Ascending aorta (tissue), 2 donors: Measurements from ENCODE around the gene NACAD. TPM values are rescaled to one million over a fixed set of nuclear protein-coding genes. Genes with fewer than 3 reads are reported as not detected.

Experiments
- DNase-seq, 2 donors: peaks; one replicate each; pipeline ENCODE4 v3.0.0-alpha.2; 2019; ENCODE audit warnings: low spot score in 2 of 2
- H3K27ac ChIP-seq, 2 donors: fragments of 200-600 bp; sonication (generic); one replicate each; pipeline ENCODE4 v1.5.1; 2016 to 2017; ENCODE audit warnings: mild to moderate bottlenecking in 1 of 2
- H3K27me3 ChIP-seq: fragments of 200-600 bp; sonication (generic); one replicate; pipeline ENCODE4 v1.5.1; 2017
- H3K36me3 ChIP-seq, 2 donors: fragments of 200-600 bp; sonication (generic); one replicate each; pipeline ENCODE4 v1.5.1; 2016
- H3K4me1 ChIP-seq, 2 donors: fragments of 200-600 bp; sonication (generic); one replicate each; pipeline ENCODE4 v1.5.1; 2016 to 2017; ENCODE audit warnings: mild to moderate bottlenecking in 1 of 2
- H3K4me3 ChIP-seq, 2 donors: fragments of 200-600 bp; sonication (generic); one replicate each; pipeline ENCODE4 v1.5.1; 2016 to 2017; ENCODE audit warnings: mild to moderate bottlenecking in 1 of 2
- H3K9me3 ChIP-seq, 2 donors: fragments of 200-600 bp; sonication (generic); one replicate each; pipeline ENCODE4 v1.5.1; 2016
- intact Hi-C: fragments of 100-400 bp; cut with DNase I; formaldehyde crosslinking; loops from one replicate; pipeline ENCODE4 v1.15.1; 2023
- total RNA-seq: library from RNA; depleted of rRNA; stranded (reverse); fragments of >200 nt; gene quantifications from one replicate; pipeline ENCODE4 v1.1.0, GENCODE V29; 2016
- TF ChIP-seq, protein P1 (sequence below), 3 experiments: fragments of 200-600 bp in 2 of 3; fragments of 450-650 bp in 1 of 3; sonication (generic) in 2 of 3; IDR thresholded peaks; one replicate each; pipeline ENCODE4 v1.5.1; 2016 to 2019; ENCODE audit warnings: antibody characterized with exemption in 3 of 3, mild to moderate bottlenecking in 1 of 3, moderate library complexity in 1 of 3

Gene NACAD
- total RNA-seq, 1 donor from 2014 or later, result 7.1 TPM

DNA sequence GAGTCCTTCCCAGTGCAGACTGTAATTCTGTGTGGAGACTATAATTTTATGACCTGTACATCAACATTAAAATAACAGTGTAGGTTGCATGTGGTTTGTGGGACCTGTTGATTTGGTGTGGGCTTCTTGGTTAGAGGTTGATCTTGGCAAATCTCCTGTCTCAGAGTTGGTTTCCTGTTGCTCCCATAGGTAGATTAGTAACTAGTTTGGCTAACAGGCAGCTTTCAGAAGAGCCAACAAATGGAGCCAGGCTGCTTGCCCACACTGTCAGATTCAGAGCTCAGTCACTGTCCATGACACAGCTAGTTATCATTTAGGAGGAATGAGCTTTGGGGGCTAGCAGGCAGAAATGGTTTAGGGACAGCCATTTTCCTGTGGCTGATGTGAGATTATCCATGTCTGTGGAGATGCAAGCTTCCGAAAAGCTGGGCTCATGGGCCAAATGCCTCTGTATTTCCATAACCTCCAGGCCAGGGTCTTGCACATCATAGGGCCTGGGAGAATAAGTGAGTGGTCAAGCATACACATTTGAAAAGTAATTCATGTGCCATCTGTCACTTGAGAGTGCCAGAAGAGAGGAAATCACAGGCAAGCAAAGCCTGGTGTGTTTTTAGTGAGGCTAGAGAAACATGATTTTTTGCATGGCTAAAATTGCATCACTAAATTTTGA, 55.4 kb downstream of the NACAD start:
- Histone ChIP-seq H3K4me1 (peaks cover 0 to 8% of the 10 kb centered on the region in 2 donors), H3K27me3 (no peaks in the 10 kb centered on the region), H3K9me3 (no peaks in the 10 kb centered on the region), H3K4me3 (no peak overlapping the region), H3K36me3 (peaks cover 0 to 8% of the 10 kb centered on the region in 2 donors), H3K27ac (peak overlapping the region; percentile 45 to 50)
- intact Hi-C loops, result no loop called here
- TF ChIP-seq, protein P1, sequence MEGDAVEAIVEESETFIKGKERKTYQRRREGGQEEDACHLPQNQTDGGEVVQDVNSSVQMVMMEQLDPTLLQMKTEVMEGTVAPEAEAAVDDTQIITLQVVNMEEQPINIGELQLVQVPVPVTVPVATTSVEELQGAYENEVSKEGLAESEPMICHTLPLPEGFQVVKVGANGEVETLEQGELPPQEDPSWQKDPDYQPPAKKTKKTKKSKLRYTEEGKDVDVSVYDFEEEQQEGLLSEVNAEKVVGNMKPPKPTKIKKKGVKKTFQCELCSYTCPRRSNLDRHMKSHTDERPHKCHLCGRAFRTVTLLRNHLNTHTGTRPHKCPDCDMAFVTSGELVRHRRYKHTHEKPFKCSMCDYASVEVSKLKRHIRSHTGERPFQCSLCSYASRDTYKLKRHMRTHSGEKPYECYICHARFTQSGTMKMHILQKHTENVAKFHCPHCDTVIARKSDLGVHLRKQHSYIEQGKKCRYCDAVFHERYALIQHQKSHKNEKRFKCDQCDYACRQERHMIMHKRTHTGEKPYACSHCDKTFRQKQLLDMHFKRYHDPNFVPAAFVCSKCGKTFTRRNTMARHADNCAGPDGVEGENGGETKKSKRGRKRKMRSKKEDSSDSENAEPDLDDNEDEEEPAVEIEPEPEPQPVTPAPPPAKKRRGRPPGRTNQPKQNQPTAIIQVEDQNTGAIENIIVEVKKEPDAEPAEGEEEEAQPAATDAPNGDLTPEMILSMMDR (IDR thresholded peaks at IDR 0.05), result no peak
- no peak for DNase-seq

DNA sequence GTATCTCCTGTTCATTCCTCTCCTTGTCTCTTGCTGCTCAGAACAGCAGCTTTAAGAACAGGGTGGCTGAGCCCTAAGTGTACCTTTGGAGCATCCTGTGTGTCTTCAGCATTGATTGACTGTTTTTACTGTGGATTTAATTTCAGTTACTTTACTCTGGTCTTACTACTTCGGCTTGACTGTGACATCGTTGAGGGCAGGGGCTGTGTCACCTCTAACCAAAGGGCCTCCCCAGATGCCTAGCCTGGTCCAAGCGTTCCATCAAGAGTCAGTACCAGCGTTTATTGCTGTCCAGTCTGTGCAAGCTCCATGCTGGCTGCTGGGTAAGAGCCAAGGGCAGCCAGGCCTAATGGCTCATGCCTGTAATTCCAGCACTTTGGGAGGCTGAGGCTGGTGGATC, 56.3 kb downstream of the NACAD start:
- Histone ChIP-seq H3K27me3 (no peaks in the 10 kb centered on the region), H3K9me3 (no peaks in the 10 kb centered on the region), H3K36me3 (peaks cover 0 to 15% of the 10 kb centered on the region in 2 donors), H3K27ac (no peak overlapping the region), H3K4me1 (peaks cover 0 to 8% of the 10 kb centered on the region in 2 donors), H3K4me3 (no peak overlapping the region)
- intact Hi-C loops, result no loop called here
- no peak for DNase-seq
- TF ChIP-seq, protein P1 (IDR thresholded peaks at IDR 0.05), result no peak

DNA sequence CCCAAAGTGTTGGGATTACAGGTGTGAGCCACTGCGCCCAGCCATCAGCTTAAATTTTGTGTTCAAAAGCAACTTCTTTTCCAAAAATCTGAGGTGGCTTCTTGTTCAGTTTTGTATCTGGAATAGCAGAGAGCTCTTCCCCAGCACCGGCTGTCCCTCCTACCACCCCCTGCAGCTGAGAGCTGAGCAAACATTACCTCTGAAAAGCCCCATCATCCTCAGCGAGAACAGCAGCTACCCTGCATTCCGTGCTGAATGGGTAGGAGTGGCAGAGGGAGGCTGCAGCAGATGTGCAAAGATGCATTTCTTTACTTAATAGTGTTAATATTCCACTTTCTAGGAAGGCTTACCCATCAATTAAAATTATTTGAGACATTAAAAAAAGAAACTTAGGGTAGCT, 56.9 kb downstream of the NACAD start:
- TF ChIP-seq, protein P1 (IDR thresholded peaks at IDR 0.05), result no peak
- no peak for DNase-seq
- H3K27me3 ChIP-seq, result no peaks in the 10 kb centered on the region

More for the DNA sequence above, 56.9 kb downstream of the NACAD start:
- Histone ChIP-seq H3K4me1 (peaks cover 0 to 8% of the 10 kb centered on the region in 2 donors), H3K9me3 (no peaks in the 10 kb centered on the region), H3K36me3 (peaks cover 0 to 15% of the 10 kb centered on the region in 2 donors), H3K27ac (no peak overlapping the region), H3K4me3 (no peak overlapping the region)
- intact Hi-C loops, result no loop called here

Other genes with a start within 250 kb of the NACAD start
- 128 TPM for gene H2AZ2, start 240.9 kb downstream of the NACAD start, total RNA-seq
- 19.1 TPM for gene PURB, start 203.4 kb downstream of the NACAD start, total RNA-seq
- 5.9 TPM for gene MYO1G, start 110.0 kb downstream of the NACAD start, total RNA-seq
- 61.5 TPM for gene CCM2, start 88.8 kb downstream of the NACAD start, total RNA-seq
- gene TBRG4, start 22.7 kb upstream of the NACAD start, total RNA-seq, result 216 TPM
- gene RAMP3, start 68.8 kb upstream of the NACAD start, total RNA-seq, result 586 TPM